Skin epidermis (tissue), 12 donors: ENCODE measurements around the gene SLC38A8.
A peak's percentile ranks its signal among the peaks of the same experiment; 100 is the strongest.

Experiments used
- H3K27ac ChIP-seq, 21 experiments: fragments of 200-600 bp; sonication (generic) in 11 of 21; one replicate each; pipeline ENCODE4 v1.5.0; 2020; ENCODE audit warnings: mild to moderate bottlenecking in 3 of 21, inconsistent platforms in 2 of 21, moderate library complexity in 2 of 21
- H3K4me3 ChIP-seq, 7 experiments: fragments of 200-600 bp; sonication (generic) in 2 of 7; one replicate each; pipeline ENCODE4 v1.5.0; 2020; ENCODE audit warnings: inconsistent platforms in 2 of 7, mild to moderate bottlenecking in 2 of 7, moderate library complexity in 1 of 7

Gene SLC38A8

DNA sequence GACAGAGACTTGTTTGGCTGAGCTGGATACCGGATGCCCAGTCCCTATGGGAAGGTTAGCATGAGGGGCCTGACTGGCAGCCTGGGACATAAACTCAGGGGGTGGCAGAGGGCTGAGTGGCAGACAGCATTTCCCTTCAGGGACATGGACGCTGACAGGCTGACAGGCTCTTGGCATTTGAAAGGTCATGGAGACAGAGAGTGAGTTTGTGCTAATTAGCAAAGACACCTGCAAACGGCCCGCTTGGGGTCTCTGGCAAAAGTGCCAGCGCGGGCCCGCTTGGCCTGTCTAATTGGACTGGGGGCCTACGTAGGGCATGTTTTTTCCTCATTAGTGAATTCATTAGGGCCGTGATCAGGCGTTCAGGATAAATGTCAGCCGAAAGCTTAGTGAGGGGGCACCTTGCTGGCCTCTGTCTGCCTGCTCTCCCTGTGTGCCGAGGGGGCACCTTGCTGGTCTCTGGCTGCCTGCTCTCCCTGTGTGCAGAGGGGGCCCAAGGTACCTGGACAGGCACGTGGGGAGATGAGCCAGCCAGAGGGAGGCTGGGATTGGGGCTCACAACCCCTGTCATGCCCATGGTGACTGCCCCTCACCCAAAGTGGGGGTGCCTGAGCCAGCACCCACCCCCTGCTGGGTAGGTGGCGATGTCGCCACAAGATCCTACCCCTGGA is 66.9 kb downstream of the SLC38A8 start:
- Histone ChIP-seq H3K4me3 (no peak overlapping the region), H3K27ac (no peak overlapping the region)

DNA sequence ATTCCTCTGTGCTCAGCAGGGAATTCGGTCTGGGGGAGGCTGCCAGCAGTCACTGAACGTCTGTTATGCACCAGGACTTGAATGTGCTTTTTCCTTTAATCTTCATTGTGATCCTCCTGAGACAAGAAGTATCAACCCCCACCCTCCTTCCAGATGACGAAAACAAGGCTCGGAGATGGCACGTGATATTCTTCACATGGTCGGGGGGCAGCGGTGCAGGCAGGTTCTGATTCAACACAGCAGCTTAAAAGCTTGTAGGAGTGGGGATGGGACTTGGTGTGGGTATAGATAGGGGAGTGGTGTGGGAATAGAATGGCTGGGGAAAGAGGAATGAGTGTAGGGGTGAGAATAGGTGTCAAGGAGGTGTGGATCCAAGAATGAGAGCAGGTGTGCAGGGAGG is 68.1 kb downstream of the SLC38A8 start:
- Histone ChIP-seq H3K27ac (no peak overlapping the region), H3K4me3 (no peak overlapping the region)

DNA sequence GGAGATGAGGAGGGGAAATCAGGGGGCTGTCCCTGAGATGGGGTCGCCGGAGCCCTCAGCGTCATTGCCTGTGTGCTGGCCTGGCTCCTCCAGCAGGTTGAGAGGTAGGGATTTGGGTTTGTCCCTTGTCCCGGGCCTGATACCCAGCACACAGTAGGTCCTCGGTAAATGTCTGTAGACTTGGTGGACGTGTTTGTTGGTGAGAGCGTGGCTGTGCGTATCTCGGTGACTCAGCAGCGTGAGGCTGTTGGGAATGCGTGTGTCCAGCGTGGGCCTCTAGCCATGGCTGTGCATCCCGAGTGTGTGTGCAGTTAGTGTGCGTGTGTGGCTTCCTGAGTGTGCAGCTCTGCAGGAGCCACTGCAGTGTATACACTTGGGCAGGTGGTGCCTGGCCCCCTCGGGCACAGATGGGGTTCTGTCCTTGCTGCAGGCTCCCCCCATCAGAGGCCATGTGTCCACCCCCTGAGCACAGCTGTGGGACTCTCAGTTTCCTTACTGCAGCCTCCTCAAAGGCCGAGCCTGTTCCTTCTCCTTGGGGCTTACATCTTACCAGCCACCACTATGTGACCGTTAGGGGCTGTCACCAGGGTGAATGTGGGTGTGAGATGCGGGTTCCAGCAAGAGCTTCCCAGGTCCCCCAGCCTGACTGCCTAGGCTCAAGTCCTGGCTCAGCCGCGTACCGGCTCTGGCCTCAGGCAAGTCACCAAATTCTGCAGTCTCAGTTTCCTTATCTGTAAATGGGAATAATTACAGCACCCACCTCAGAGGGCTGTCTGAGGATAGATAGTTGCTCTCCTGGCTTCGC is 68.8 kb downstream of the SLC38A8 start:
- Histone ChIP-seq H3K27ac (no peak overlapping the region), H3K4me3 (no peak overlapping the region)

DNA sequence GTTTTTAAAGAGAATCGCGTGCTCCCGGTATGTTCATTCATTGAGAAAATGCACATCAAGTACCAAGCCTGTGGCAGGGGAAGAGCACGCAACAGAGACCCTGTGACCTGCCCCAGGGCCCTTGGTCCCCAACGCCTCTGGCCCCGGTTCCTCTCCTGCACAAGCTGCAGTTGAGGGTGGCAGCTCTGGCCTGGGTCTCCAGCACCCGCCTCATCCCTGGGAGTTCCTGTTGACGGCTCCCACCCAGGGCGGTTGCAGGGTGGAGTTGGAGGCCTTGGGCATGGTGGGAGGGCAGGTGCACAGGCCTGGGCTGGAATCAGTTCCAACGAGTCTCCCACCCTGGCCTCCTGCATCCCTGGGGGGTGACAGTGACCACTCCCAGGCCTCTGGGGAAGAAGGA is 69.5 kb downstream of the SLC38A8 start:
- Histone ChIP-seq H3K27ac (no peak overlapping the region), H3K4me3 (no peak overlapping the region)

DNA sequence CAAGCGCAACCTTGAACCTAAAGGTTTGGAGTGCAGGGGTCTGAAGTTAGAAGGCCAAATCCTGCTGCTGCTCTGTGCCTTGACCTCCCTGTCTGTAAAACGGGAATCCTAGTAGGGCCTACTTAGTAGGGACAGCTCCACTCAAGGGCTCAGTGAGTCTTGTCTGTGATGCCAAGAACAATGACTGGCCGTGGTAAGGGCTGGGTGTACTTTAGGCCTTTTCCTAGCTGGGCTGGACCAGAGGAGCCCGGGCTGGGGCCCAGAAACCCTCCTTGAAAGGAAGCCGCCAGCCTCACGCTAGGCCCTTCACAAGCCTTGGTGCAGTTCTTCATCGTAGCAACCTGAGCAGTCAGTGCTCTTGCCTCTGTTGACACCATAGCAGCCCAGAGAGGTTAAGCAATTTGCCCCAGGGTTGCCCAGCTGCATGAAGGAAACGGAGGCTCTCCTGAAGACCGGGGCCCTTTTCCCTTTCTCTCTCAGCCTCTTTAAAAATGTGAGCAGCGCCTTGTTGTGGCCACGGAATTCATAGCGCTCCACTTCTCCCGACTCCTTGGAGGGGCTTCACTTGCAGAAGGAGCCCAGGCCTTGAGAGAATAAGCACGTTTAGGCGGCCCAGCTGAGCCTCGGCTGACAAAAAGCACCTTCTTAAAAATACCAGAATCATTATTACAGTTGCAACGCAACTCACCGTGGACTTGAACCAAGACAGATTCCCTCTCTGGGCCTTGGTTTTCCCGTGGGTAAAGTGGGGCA is 70.2 kb downstream of the SLC38A8 start:
- no peak overlapping the region for H3K4me3 ChIP-seq
- H3K27ac ChIP-seq = no peak overlapping the region

DNA sequence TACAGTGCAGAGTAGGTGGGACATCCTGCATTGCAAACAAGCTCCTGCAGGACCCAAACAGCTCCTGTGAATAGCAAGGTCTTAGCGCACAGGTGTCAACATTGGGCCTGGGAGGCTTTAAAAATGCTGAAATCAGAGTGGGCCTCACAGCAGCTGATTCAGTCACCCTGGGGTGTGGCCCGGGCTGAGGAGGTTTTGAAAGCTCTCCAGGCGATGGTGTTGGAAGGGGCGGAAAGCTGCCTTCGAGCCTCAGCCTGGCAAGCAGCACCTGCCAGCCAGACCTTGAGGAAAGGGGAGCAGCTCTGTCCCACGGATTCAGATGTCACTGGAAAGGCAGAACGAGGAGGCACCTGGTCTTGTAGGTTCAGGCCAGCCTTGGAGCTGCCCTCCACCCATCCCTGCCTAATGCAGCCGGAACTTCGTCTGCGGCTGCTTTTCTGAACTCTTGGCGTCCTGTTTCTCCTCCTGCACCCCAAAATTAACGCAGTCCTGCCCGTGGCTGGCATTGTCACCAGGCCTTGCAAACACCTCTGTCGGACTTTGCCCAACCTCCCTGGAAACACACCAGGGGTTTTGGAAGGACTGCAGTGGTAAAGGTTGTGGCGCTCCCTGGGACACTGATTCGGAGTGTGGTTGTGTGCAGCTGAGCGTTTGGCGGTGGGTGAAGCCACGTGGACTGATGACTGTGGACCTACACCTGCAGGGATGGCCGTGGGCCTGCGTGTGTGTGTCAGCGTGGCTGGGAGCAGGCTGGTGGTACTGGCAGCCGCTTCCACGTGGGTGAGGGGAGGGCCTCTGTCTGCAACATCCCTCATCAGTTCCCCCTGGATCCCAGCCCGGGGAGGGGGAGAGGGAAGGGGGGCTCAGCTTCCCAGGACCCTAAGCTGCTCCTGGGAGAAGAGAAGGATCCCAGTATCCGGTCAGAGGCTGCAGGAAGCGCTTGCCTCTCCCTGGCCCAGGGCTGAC is 71.1 kb downstream of the SLC38A8 start:
- H3K27ac ChIP-seq = no peak overlapping the region

DNA sequence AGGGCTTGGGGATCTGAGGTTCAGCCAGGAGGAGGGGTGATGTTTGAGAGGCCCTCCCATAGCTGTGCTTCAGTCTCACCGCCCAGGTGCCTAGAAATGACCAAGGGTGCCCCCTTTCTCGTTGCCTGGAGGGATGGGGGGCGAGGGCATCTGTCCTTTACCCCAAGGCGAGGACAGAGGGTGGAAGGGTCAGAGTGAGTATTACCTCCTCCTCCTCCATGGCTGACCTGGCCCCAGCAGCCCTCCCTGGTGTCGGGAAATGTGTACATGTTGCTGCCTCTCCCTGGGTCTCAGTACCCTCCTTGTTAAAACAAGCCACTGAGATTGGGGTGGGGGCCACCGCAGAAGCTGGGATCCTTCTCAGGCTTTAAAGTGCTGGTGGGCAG is 72.2 kb downstream of the SLC38A8 start:
- Histone ChIP-seq H3K4me3 (no peak overlapping the region), H3K27ac (no peak overlapping the region)

More for the DNA sequence above, 71.1 kb downstream of the SLC38A8 start:
- H3K4me3 ChIP-seq = no peak overlapping the region

DNA sequence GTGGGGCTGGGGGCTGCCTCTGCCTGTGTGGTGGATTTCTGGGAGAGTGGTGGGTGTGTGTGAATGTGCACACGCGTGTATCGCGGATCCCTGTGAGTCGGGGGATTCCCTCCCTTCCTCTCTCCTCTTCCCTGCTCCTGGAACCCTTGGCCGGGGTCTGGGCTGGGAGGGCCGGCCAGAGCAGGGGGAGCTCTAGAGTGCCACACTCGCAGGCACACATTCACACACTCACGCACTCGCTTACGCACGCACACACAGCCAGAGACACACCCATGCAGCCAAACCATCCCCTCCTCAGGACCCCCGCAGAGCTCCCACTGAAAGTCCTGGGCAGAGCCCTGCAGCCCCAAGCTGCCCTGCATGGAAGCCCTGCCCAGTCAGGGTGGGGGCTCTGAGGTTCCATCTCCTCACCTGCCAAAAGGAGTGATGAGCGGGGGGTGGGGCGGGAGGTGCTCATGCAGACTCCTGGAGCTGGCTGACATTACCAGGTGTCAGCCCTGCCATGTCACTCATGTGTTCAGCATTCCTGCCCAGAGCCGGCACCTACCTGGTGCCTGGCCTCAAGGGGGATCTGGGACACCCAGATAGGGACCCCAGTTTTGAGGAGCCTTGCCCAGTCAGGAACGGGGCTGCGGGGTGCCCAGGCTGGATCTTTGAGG is 72.7 kb downstream of the SLC38A8 start:
- H3K4me3 ChIP-seq = no peak overlapping the region
- H3K27ac ChIP-seq = no peak overlapping the region

DNA sequence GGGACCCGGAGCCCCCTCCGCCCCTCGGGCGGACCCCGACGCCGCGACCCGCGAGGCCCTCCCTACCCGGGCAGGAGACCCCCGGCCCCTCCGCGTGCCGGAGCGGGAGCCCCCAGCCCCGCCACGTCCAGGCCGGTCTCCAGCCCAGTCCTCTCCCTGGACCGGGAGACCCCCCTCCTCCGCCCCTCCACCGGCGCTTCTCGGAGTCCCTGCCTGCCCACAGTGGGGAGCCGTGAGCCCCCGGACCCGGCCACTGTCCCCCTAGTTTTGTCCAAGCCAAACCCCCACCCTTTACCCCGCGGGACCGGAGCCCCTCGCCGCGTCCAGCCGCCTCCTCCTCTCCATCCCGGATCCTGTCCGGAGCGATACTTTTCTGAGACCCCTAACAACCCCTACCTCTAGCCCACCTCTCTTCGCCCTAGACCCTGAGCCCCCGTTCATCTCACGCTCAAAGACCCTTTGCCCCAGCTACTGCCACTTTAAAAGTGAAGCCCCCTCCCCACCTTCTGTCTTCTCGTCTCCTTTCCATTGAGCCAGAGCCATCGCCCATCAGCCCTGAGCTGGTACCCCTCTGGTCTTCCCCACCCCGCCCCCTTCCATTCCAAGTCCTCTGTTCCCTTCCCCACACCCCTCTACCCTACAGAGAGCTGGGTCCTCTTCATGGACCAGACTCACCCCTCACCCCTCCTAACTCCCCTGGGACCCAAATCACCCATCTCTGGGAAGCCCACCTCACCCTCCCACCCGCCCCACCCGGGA is 73.5 kb downstream of the SLC38A8 start:
- Histone ChIP-seq H3K27ac (no peak overlapping the region), H3K4me3 (no peak overlapping the region)

DNA sequence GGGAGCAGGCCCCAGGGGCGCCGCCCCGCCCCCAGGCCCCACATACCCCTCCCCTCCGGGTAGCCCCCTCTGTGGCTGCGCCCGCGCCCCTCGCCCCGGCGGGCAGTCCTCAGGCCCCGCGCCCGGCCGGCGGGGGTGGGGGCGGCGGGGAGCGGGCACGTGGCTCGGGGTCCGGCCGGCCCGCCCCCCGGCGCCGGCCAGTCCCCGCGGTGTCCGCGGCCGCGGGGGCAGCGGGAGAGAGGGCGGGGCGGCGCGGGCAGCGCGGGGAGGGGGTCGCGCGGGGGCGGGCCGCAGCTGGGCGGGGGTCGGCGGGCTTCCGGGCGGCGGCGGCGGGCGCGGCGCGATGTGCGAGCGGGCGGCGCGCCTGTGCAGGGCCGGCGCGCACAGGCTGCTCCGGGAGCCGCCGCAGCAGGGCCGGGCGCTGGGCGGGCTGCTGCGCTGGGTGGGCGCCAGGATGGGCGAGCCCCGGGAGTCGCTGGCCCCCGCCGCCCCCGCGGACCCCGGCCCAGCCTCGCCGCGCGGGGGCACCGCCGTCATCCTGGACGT is 74.2 kb downstream of the SLC38A8 start:
- Histone ChIP-seq H3K27ac (no peak overlapping the region), H3K4me3 (peak overlapping the region in 1 of 7 experiments; percentile 19)

DNA sequence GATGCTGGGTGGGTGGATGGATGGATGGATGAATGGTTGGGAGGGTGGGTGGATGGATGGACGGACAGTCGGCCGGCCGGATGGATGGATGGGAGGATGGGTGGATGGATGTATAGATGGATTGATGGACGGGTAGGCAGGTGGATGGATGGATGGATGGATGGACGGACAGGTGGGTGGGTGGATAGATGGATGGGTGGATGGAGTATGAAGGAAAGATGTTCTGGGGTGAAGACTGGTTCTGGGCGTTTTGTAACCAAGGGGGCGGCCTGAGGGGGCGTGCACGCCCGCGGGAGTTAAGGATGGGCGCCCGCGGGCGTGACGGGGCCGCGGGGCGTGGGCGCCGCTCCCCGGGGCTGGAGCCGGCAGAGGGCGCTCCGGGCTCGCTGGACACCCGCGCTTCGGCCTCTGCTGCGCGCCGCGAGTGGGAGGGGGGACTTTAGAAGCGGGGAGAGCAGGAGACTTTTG is 74.7 kb downstream of the SLC38A8 start, which contains the start of gene NECAB2:
TSS of gene NECAB2 (plus strand) at position 407 of the 468 bp plus-strand sequence. CDS start 405 bp downstream, outside the sequence.
- Histone ChIP-seq H3K4me3 (peak within 1 kb of the TSS in 1 of 7 experiments; percentile 19), H3K27ac (no peak within 1 kb of the TSS)

DNA sequence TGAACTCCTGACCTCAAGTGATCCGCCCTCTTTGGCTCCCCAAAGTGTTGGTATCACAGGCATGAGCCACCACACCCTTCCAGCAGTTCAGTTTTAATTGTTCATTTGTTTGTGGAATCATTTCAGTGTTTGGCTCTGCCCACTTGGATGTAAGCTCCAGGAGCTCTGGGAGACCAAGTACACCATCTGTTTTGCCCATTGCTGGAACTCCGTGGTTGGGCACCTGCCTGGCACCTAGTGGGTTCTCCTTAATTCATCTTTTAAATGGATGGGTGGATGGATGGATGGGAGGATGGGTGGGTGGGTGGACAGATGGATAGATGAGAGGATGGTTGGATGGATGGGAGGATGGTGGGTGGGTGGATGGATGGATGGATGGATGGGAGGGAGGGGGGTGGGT is 75.5 kb downstream of the SLC38A8 start:
- Histone ChIP-seq H3K27ac (no peak overlapping the region), H3K4me3 (no peak overlapping the region)

DNA sequence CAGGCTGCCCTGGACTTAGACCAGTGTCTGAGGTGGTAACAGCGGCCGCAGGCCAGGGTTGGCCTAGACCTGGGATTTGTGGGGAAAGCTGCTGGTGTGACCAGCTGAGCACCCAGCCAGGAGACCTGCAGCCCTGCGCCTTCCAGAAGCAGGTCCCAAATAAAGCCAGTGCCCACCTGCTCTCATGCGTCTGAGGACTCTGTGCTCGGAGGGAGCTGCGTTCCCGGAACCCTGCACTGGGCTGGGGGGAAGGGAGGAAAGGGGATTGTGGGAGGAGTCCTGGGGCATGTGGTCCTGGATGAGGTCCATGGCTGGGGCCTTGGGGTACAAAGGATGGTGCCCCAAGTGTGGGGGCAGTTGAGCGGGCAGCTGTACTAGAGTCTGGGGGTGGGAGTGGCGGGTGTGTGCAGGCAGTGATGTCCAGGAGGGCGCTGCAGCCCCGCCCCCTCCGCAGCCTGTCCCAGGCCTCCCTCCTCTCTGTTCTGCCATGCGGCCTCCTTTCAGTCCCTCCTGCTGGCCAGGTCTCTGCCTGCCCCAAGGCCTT is 76.4 kb downstream of the SLC38A8 start:
- no peak overlapping the region for H3K4me3 ChIP-seq
- H3K27ac ChIP-seq = no peak overlapping the region

DNA sequence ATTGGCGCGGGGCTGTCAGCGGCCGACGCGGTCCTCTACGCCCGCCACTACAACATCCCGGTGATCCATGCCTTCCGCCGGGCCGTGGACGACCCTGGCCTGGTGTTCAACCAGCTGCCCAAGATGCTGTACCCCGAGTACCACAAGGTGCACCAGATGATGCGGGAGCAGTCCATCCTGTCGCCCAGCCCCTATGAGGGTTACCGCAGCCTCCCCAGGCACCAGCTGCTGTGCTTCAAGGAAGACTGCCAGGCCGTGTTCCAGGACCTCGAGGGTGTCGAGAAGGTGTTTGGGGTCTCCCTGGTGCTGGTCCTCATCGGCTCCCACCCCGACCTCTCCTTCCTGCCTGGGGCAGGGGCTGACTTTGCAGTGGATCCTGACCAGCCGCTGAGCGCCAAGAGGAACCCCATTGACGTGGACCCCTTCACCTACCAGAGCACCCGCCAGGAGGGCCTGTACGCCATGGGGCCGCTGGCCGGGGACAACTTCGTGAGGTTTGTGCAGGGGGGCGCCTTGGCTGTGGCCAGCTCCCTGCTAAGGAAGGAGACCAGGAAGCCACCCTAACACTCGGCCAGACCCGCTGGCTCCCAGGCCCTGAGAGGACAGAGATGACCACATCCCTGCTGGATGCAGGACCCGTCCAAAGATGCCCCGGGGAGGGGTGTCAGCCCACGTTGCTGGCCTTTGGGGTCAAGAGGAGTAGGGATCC is 77.0 kb downstream of the SLC38A8 start:
- no peak overlapping the region for H3K27ac ChIP-seq
- no peak overlapping the region for H3K4me3 ChIP-seq

DNA sequence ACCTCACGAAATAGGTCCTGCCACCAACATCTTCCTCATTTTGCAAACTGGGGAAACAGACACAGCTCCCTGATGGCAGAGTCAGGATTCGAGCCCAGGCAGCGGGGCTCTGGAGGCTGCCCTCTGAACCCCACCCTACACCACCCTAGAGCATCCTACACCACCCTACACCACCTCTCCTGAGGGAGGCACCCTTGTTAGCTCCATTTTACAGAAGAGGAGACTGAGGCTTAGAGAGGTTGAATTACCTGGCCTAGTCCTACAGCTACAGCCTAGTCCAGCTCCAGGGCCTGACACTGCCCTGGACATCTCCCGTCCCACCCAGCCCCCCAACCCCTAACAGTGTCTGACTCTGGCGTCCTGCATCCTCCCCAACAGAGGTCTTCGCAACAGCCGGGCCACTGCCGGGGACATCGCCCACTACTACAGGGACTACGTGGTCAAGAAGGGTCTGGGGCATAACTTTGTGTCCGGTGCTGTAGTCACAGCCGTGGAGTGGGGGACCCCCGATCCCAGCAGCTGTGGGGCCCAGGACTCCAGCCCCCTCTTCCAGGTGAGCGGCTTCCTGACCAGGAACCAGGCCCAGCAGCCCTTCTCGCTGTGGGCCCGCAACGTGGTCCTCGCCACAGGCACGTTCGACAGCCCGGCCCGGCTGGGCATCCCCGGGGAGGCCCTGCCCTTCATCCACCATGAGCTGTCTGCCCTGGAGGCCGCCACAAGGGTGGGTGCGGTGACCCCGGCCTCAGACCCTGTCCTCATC is 77.7 kb downstream of the SLC38A8 start:
- Histone ChIP-seq H3K4me3 (no peak overlapping the region), H3K27ac (no peak overlapping the region)
